ENCODE measurements around the gene VRK2. TPM values are rescaled to one million over a fixed set of nuclear protein-coding genes. Genes with fewer than 3 reads are reported as not detected.

Gene VRK2
- 10 to 100 TPM in 4 of 8 experiments, 1 to 10 TPM in 4; 1.8 to 26.6 (median 9.7) TPM for total RNA-seq

- H3K4me3 ChIP-seq, result peak within 1 kb of the TSS; percentile 27 to 52 (median 41)
- peak; percentile 93 to 99 (median 98) for ATAC-seq (replicated peaks in 6 of 8)
- 0 to 17% (median 0%) methylated on average over 1 to 21 of the region's 76 CpGs; no CpG with 5 or more reads in 6 of the 10 experiments for WGBS, 10 experiments
- peaks cover 0 to 11% of the 10 kb centered on the region in 2 donors for H3K4me1 ChIP-seq (replicated peaks in 1 of 2)
- in situ Hi-C loops (cut with MboI; ENCODE audit: low pct_unique_long_range_greater_than_20kb in 2 of 9, low sequenced_read_pairs in 9 of 9, unreplicated experiment in 9 of 9), result no loop called here
- H3K27ac ChIP-seq, result peak within 1 kb of the TSS in 1 of 2 donors; percentile 68
Observed at GRCh38 chr2:58046585-58047372, at the start of gene VRK2. VRK2 (plus strand) TSS chr2:58046806; CDS start chr2:58048832, 2,026 bp downstream.

GRCh38 chr2:58006256-58006951 lies 40.2 kb upstream of the VRK2 start:
- 30 to 100% (median 93%) methylated on average over 1 to 2 of the region's 2 CpGs; no CpG with 5 or more reads in 2 of the 10 experiments for WGBS, 10 experiments
- no peak for ATAC-seq (replicated peaks in 6 of 8)
- in situ Hi-C loops (cut with MboI; ENCODE audit: low pct_unique_long_range_greater_than_20kb in 2 of 9, low sequenced_read_pairs in 9 of 9, unreplicated experiment in 9 of 9), result no loop called here
- Histone ChIP-seq H3K4me1 (replicated peaks in 1 of 2) (no peaks in the 10 kb centered on the region), H3K4me3 (no peak overlapping the region), H3K27ac (no peak overlapping the region)

- Histone ChIP-seq H3K4me3 (no peak overlapping the region), H3K4me1 (replicated peaks in 1 of 2) (no peaks in the 10 kb centered on the region), H3K27ac (no peak overlapping the region)
- ATAC-seq (replicated peaks in 6 of 8), result no peak
- in situ Hi-C loops (cut with MboI; ENCODE audit: low pct_unique_long_range_greater_than_20kb in 2 of 9, low sequenced_read_pairs in 9 of 9, unreplicated experiment in 9 of 9), result no loop called here
- WGBS, 10 experiments, result 80 to 100% (median 93%) methylated on average over 1 of the region's 1 CpG; no CpG with 5 or more reads in 6 of the 10 experiments
Observed at GRCh38 chr2:58006952-58007284, 39.7 kb upstream of the VRK2 start.

GRCh38 chr2:58010599-58010998 lies 36.0 kb upstream of the VRK2 start:
- H3K27ac ChIP-seq, result no peak overlapping the region
- no peaks in the 10 kb centered on the region for H3K4me1 ChIP-seq (replicated peaks in 1 of 2)
- ATAC-seq (replicated peaks in 6 of 8), result no peak
- 0 to 100% (median 100%) methylated on average over 1 of the region's 1 CpG; no CpG with 5 or more reads in 3 of the 10 experiments for WGBS, 10 experiments
- in situ Hi-C loops (cut with MboI; ENCODE audit: low pct_unique_long_range_greater_than_20kb in 2 of 9, low sequenced_read_pairs in 9 of 9, unreplicated experiment in 9 of 9), result no loop called here
- H3K4me3 ChIP-seq, result no peak overlapping the region

- 0 to 100% (median 90%) methylated on average over 1 of the region's 1 CpG; no CpG with 5 or more reads in 2 of the 10 experiments for WGBS, 10 experiments
- in situ Hi-C loops (cut with MboI; ENCODE audit: low pct_unique_long_range_greater_than_20kb in 2 of 9, low sequenced_read_pairs in 9 of 9, unreplicated experiment in 9 of 9), result no loop called here
- Histone ChIP-seq H3K27ac (no peak overlapping the region), H3K4me3 (no peak overlapping the region), H3K4me1 (replicated peaks in 1 of 2) (no peaks in the 10 kb centered on the region)
- ATAC-seq (replicated peaks in 6 of 8), result no peak
Observed at GRCh38 chr2:58019229-58019628, 27.4 kb upstream of the VRK2 start.

- ATAC-seq (replicated peaks in 6 of 8), result no peak
- 50 to 88% (median 78%) methylated on average over 1 to 2 of the region's 2 CpGs for WGBS, 10 experiments
- Histone ChIP-seq H3K27ac (no peak overlapping the region), H3K4me1 (replicated peaks in 1 of 2) (no peaks in the 10 kb centered on the region), H3K4me3 (no peak overlapping the region)
- in situ Hi-C loops (cut with MboI; ENCODE audit: low pct_unique_long_range_greater_than_20kb in 2 of 9, low sequenced_read_pairs in 9 of 9, unreplicated experiment in 9 of 9), result no loop called here
Observed at GRCh38 chr2:58025150-58025933, 21.3 kb upstream of the VRK2 start.

- Histone ChIP-seq H3K4me1 (replicated peaks in 1 of 2) (no peaks in the 10 kb centered on the region), H3K4me3 (no peak overlapping the region), H3K27ac (no peak overlapping the region)
- in situ Hi-C loops (cut with MboI; ENCODE audit: low pct_unique_long_range_greater_than_20kb in 2 of 9, low sequenced_read_pairs in 9 of 9, unreplicated experiment in 9 of 9), result no loop called here
- ATAC-seq (replicated peaks in 6 of 8), result no peak
Observed at GRCh38 chr2:58027029-58027428, 19.6 kb upstream of the VRK2 start.

GRCh38 chr2:58030771-58031170 lies 15.8 kb upstream of the VRK2 start:
- H3K4me3 ChIP-seq, result no peak overlapping the region
- H3K4me1 ChIP-seq (replicated peaks in 1 of 2), result no peaks in the 10 kb centered on the region
- in situ Hi-C loops (cut with MboI; ENCODE audit: low pct_unique_long_range_greater_than_20kb in 2 of 9, low sequenced_read_pairs in 9 of 9, unreplicated experiment in 9 of 9), result no loop called here
- WGBS, 10 experiments, result 60 to 100% (median 75%) methylated on average over 1 of the region's 1 CpG; no CpG with 5 or more reads in 5 of the 10 experiments
- ATAC-seq (replicated peaks in 6 of 8), result no peak
- H3K27ac ChIP-seq, result no peak overlapping the region

GRCh38 chr2:58032016-58032763 lies 14.4 kb upstream of the VRK2 start:
- Histone ChIP-seq H3K4me3 (no peak overlapping the region), H3K27ac (no peak overlapping the region), H3K4me1 (replicated peaks in 1 of 2) (no peaks in the 10 kb centered on the region)
- ATAC-seq (replicated peaks in 6 of 8), result no peak
- in situ Hi-C loops (cut with MboI; ENCODE audit: low pct_unique_long_range_greater_than_20kb in 2 of 9, low sequenced_read_pairs in 9 of 9, unreplicated experiment in 9 of 9), result no loop called here
- 22 to 100% (median 88%) methylated on average over 1 to 3 of the region's 3 CpGs; no CpG with 5 or more reads in 1 of the 10 experiments for WGBS, 10 experiments

- in situ Hi-C loops (cut with MboI; ENCODE audit: low pct_unique_long_range_greater_than_20kb in 2 of 9, low sequenced_read_pairs in 9 of 9, unreplicated experiment in 9 of 9), result no loop called here
- WGBS, 10 experiments, result 88 to 100% (median 100%) methylated on average over 1 of the region's 1 CpG; no CpG with 5 or more reads in 4 of the 10 experiments
- ATAC-seq (replicated peaks in 6 of 8), result no peak
- no peak overlapping the region for H3K27ac ChIP-seq
- no peaks in the 10 kb centered on the region for H3K4me1 ChIP-seq (replicated peaks in 1 of 2)
- no peak overlapping the region for H3K4me3 ChIP-seq
Observed at GRCh38 chr2:58032764-58033080, 13.9 kb upstream of the VRK2 start.

- in situ Hi-C loops (cut with MboI; ENCODE audit: low pct_unique_long_range_greater_than_20kb in 2 of 9, low sequenced_read_pairs in 9 of 9, unreplicated experiment in 9 of 9), result no loop called here
- Histone ChIP-seq H3K4me3 (no peak overlapping the region), H3K4me1 (replicated peaks in 1 of 2) (no peaks in the 10 kb centered on the region), H3K27ac (no peak overlapping the region)
- ATAC-seq (replicated peaks in 6 of 8), result no peak
Observed at GRCh38 chr2:58033530-58033929, 13.1 kb upstream of the VRK2 start.

- 61 to 100% (median 85%) methylated on average over 1 to 3 of the region's 3 CpGs for WGBS, 10 experiments
Observed at GRCh38 chr2:58035352-58035751, 11.3 kb upstream of the VRK2 start.

More at GRCh38 chr2:58035352-58035751, 11.3 kb upstream of the VRK2 start:
- peak in 1 of 8 experiments; percentile 52 for ATAC-seq (replicated peaks in 6 of 8)
- Histone ChIP-seq H3K27ac (no peak overlapping the region), H3K4me1 (replicated peaks in 1 of 2) (no peaks in the 10 kb centered on the region), H3K4me3 (no peak overlapping the region)
- in situ Hi-C loops (cut with MboI; ENCODE audit: low pct_unique_long_range_greater_than_20kb in 2 of 9, low sequenced_read_pairs in 9 of 9, unreplicated experiment in 9 of 9), result no loop called here
